Rectal smooth muscle tissue (tissue), 1 donor: ENCODE data around the gene PIGS.

Experiments
- H3K27ac ChIP-seq: one replicate; pipeline ENCODE4 v1.7.0; 2013; ENCODE audit warnings: low read depth, low read length, inconsistent platforms
- H3K27me3 ChIP-seq: one replicate; pipeline ENCODE4 v1.7.0; 2013; ENCODE audit warnings: low read length; ENCODE audit not compliant: control insufficient read depth, insufficient read depth
- H3K36me3 ChIP-seq: one replicate; pipeline ENCODE4 v1.7.0; 2013; ENCODE audit warnings: low read length; ENCODE audit not compliant: control insufficient read depth, insufficient read depth
- H3K4me1 ChIP-seq: one replicate; pipeline ENCODE4 v1.7.0; 2013; ENCODE audit warnings: low read length; ENCODE audit not compliant: control insufficient read depth, insufficient read depth
- H3K4me3 ChIP-seq: one replicate; pipeline ENCODE4 v1.7.0; 2013; ENCODE audit warnings: low read length
- H3K9ac ChIP-seq: one replicate; pipeline ENCODE4 v1.7.0; 2013; ENCODE audit warnings: low read length

PIGS gene

DNA sequence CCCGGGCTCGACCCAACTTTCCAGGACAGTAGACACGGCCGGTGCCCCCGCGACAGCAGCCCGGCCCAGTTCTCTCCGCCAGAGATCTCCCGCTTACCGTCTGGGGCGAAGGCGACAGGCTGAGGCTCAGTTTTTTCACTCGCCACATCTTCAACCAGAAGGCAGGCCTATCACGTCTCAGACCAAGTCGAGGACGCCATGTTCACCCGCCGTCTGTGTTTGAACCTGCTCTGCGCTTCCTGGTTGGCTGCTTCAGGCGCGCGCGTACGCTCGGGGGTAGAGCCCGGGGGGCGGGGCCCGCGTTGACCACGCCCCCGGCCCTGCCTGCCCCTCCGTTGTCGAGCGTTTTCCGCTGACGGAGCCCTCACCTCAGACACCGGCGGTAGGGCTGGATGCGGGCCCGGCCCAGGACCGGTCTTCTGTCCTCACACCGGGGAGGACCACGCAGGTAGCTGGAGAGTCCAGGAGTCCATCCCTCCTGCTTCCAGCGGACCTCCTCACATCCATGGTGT, 27.5 kb upstream of the PIGS start, which contains the start of gene SPAG5:
Gene SPAG5, minus strand, starts transcription at position 227 of the 512 bp plus-strand sequence. Its CDS starts 79 bp downstream, at position 148.
- Histone ChIP-seq H3K4me3 (peak within 1 kb of the TSS; percentile 75), H3K27ac (peak within 1 kb of the TSS; percentile 85), H3K36me3 (no peaks in the 10 kb centered on the region), H3K27me3 (no peaks in the 10 kb centered on the region), H3K9ac (peak within 1 kb of the TSS; percentile 92), H3K4me1 (no peaks in the 10 kb centered on the region)

- H3K9ac ChIP-seq = no peak overlapping the region
- peak overlapping the region; percentile 75 for H3K4me3 ChIP-seq
- no peaks in the 10 kb centered on the region for H3K36me3 ChIP-seq
- H3K27me3 ChIP-seq = no peaks in the 10 kb centered on the region
- H3K4me1 ChIP-seq = no peaks in the 10 kb centered on the region
- no peak overlapping the region for H3K27ac ChIP-seq
Observed at GRCh38 chr17:28598389-28598788, 27.1 kb upstream of the PIGS start.

DNA sequence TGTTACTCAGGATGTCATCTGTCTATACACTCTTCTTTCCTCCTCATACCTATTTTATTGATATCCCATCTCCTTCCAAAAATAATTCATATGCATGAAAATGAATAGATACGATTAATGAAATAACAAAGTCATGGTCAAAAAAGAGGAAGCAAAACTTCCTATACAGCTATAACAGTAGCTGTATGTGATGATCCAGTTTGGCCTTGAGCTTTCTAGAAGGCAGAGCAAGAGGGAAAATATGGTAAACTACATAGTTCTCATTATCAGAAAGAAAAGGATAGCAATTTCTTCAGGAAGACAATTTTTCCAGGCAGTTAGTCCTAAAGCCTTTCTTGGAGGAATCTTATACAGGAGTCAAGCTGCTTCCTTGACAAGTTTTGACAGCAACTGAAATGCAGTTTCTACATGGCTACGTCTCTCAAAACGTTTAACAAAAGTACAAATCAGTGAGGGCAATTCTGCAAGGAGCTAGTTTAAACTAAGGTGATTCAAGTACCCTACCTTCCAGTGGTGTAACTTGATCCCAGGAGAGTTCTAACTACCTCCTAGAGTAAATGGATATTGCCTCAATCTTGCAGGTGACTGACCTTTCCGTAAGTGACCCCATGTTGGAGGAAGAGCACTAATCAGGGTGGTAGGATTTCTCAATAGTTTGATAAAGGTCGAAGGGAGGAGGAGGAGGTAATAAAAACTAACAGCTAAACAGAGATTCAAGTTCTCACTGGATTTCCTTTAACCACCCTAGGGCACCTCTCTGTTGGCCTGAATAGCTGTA, 26.5 kb upstream of the PIGS start:
- Histone ChIP-seq H3K4me1 (no peaks in the 10 kb centered on the region), H3K9ac (no peak overlapping the region), H3K27ac (no peak overlapping the region), H3K36me3 (no peaks in the 10 kb centered on the region), H3K4me3 (peak overlapping the region; percentile 75), H3K27me3 (no peaks in the 10 kb centered on the region)

DNA sequence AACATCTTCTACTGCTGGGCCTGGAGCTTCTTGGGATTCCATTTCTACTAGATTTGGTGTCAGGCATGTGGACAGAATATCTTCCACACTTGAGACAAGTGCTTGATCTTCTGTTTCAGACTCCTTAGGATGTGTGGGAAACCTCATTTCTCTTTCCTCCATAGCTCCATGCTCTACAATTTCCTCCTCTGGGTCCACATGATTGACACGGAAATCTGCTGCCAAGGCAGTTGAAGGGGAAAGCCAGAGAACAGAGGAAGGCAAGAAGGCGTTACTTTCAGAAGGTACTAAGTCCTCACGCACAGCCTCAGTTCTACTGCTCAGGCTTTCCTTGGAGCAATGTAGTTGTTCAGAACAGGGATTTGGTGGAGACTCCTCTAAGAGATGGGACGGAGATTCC, 20.9 kb upstream of the PIGS start:
- no peaks in the 10 kb centered on the region for H3K4me1 ChIP-seq
- no peaks in the 10 kb centered on the region for H3K27me3 ChIP-seq
- H3K9ac ChIP-seq = no peak overlapping the region
- no peak overlapping the region for H3K27ac ChIP-seq
- no peaks in the 10 kb centered on the region for H3K36me3 ChIP-seq
- no peak overlapping the region for H3K4me3 ChIP-seq

DNA sequence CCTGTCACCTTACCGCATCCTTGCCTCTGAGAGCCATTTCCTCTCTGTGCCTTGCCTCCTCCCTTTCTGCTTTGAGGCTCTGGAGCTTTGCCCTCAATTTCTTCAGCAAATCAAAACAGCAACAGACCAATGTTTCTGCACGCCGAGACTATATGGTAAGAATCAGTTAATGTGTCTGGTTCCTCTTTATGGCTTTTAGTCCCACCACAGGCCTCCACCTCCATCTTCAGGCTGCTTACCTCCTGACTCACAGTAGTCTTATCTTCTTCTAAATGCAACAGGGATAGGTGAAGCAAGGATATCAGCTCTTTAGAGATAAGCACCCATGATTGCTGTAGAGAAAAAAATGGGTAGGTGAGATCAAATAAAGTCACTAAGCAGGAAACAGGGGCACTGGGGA, 14.5 kb upstream of the PIGS start:
- Histone ChIP-seq H3K4me3 (no peak overlapping the region), H3K4me1 (no peaks in the 10 kb centered on the region), H3K9ac (no peak overlapping the region), H3K27ac (no peak overlapping the region), H3K36me3 (peaks cover 6% of the 10 kb centered on the region), H3K27me3 (no peaks in the 10 kb centered on the region)

GRCh38 chr17:28584434-28584833, 13.1 kb upstream of the PIGS start:
- Histone ChIP-seq H3K27me3 (no peaks in the 10 kb centered on the region), H3K9ac (no peak overlapping the region), H3K36me3 (peaks cover 6% of the 10 kb centered on the region), H3K4me3 (no peak overlapping the region), H3K27ac (no peak overlapping the region), H3K4me1 (no peaks in the 10 kb centered on the region)

DNA sequence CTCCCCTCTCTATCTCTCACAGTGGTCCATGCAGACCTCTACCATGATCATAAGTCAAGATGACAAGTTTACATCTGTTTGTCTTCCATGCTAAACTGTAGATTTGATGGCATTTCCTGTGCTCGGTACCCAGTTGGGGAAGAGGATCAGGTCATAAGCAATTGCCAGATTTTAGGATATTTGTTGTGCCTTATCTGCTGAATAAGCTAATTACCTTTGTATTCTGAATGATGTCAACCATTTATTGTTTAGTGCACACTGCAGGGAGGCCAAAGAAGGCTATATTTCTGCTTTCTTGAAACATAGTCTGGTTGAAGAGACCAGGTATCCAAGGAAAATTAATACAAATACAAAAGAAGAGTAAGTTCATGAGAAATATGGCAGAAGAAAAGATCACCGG, 11.2 kb upstream of the PIGS start:
- H3K4me1 ChIP-seq = no peaks in the 10 kb centered on the region
- H3K27ac ChIP-seq = no peak overlapping the region
- H3K36me3 ChIP-seq = peaks cover 8% of the 10 kb centered on the region
- no peak overlapping the region for H3K9ac ChIP-seq
- H3K4me3 ChIP-seq = no peak overlapping the region
- no peaks in the 10 kb centered on the region for H3K27me3 ChIP-seq

GRCh38 chr17:28580959-28581358, 9.6 kb upstream of the PIGS start:
- Histone ChIP-seq H3K9ac (no peak overlapping the region), H3K4me1 (no peaks in the 10 kb centered on the region), H3K4me3 (no peak overlapping the region), H3K36me3 (peaks cover 8% of the 10 kb centered on the region), H3K27me3 (no peaks in the 10 kb centered on the region), H3K27ac (no peak overlapping the region)

DNA sequence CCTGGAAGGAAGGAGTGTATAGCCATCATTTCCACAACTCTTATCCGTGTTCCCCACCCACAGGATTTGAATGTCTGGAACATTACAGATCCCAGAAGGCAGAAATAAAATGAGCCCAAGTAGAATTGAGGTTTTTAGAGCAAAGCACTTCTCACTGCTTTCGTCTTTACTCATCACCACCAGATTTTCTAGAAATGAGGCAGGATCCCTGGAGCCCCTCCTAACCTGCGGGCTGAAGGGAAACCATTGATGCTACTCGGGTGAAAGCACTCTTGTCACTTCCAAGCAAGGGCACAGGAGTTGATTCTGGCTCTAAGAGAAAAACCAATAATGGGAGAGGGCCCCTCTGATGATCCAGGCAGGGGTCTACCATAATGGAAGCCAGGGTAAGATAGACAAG, 8.2 kb upstream of the PIGS start:
- Histone ChIP-seq H3K27me3 (no peaks in the 10 kb centered on the region), H3K36me3 (peaks cover 8% of the 10 kb centered on the region)

GRCh38 chr17:28578246-28579195, 7.2 kb upstream of the PIGS start:
- Histone ChIP-seq H3K27ac (no peak overlapping the region), H3K27me3 (no peaks in the 10 kb centered on the region), H3K36me3 (peaks cover 2% of the 10 kb centered on the region), H3K4me3 (no peak overlapping the region), H3K4me1 (no peaks in the 10 kb centered on the region), H3K9ac (no peak overlapping the region)

More for the DNA sequence above, 8.2 kb upstream of the PIGS start:
- Histone ChIP-seq H3K9ac (no peak overlapping the region), H3K27ac (no peak overlapping the region), H3K4me3 (no peak overlapping the region), H3K4me1 (no peaks in the 10 kb centered on the region)

GRCh38 chr17:28577466-28577824, 6.1 kb upstream of the PIGS start:
- no peak overlapping the region for H3K27ac ChIP-seq
- H3K27me3 ChIP-seq = no peaks in the 10 kb centered on the region
- H3K9ac ChIP-seq = no peak overlapping the region
- H3K4me3 ChIP-seq = no peak overlapping the region
- peaks cover 2% of the 10 kb centered on the region for H3K36me3 ChIP-seq
- H3K4me1 ChIP-seq = peaks cover under 1% of the 10 kb centered on the region

DNA sequence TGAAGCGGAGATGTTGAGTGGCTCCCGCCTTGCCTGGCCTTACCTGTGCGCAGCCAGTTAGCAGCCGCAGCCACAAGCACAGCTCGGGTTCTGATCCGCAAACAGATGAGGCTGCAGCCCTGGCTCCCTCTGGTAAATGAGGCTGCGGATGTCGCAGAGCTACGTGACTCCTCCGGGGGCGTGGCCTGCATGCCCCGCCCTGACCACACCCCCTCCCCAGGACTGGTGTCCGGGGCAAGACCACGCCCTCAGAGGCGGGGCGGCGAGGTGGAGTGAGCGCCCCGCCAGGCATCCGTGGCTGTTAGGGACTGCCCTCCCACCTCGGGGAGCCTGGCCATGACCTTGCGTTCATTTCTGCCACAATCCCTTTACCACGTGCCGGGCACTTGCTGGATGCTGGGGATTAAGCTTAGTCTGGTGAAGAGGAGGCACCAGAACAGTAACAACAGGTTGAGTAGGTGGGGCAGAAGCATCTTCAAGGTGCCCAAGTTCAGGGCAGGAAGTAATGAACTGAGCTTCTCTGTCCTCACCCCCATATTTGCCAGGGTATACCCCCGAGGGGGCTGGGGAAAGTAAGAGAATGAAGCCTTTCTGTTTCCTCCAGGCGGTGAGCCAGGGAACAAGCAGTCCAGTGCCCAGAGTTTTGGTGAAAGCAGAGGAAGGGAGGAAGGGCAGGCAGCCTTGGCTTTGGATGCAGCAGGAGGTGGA, 5.6 kb upstream of the PIGS start, which contains the start of gene ALDOC:
Gene ALDOC, minus strand, starts transcription at position 138 of the 708 bp plus-strand sequence. CDS start 1,363 bp downstream, outside the sequence.
- Histone ChIP-seq H3K27me3 (no peaks in the 10 kb centered on the region), H3K27ac (peak within 1 kb of the TSS; percentile 54), H3K4me3 (peak within 1 kb of the TSS; percentile 62), H3K4me1 (peaks cover 5% of the 10 kb centered on the region), H3K9ac (no peak within 1 kb of the TSS), H3K36me3 (peaks cover 2% of the 10 kb centered on the region)
